K562 (cell line): ENCODE data around the gene ST7. TPM values are rescaled to one million over a fixed set of nuclear protein-coding genes. Genes with fewer than 3 reads are reported as not detected.

Source experiments
- ATAC-seq: fragments of 200-7000 bp; cut with Tn5 transposase; 3 replicates; pipeline ENCODE4 v1.9.1; 2020; ENCODE audit warnings: moderate library complexity
- BruUV-seq: library from RNA; stranded (reverse); fragments of 400-500 nt; replicated peaks from 2 replicates; lab custom pipeline; 2021; lab: Mats Ljungman, UMichigan
- CTCF ChIA-PET: fragments of 300-600 bp; formaldehyde crosslinking; extraction: SDS; loops from one replicate; lab custom pipeline; 2021; ENCODE audit warnings: low intra/inter-chr PET ratio; lab: Yijun Ruan, JAX
- POLR2A ChIA-PET: fragments of 300-600, 350-650 bp; sonication (Branson Sonifier 250); formaldehyde crosslinking; extraction: SDS; loops from one replicate; lab custom pipeline; 2021; ENCODE audit warnings: antibody characterized with exemption, inconsistent platforms; lab: Yijun Ruan, JAX
- DNase-seq, 4 experiments: peaks; one replicate each; pipeline versions ENCODE4 v3.0.0 to v3.0.0-alpha.2; 2011 to 2018; ENCODE audit warnings: low spot score in 3 of 4, mixed read lengths in 3 of 4; ENCODE audit errors: extremely low read depth in 1 of 4
- FAIRE-seq: peaks from 2 replicates; lab custom pipeline; 2011; peaks lifted over from hg19 to GRCh38; lab: Jason Lieb, UNC
- H2AFZ ChIP-seq: 2 replicates; pipeline ENCODE4 v1.6.0; 2011; ENCODE audit warnings: low read depth, low read length, control low read depth, inconsistent platforms
- H3K27ac ChIP-seq: fragments of 200-600 bp; 3 replicates; pipeline ENCODE4 v1.8.0; 2011; ENCODE audit warnings: low read depth, mild to moderate bottlenecking, control low read depth, inconsistent platforms, low read length, moderate library complexity, mixed read lengths; ENCODE audit errors: extremely low read depth
- H3K27me3 ChIP-seq, 2 experiments: fragments of 300-600 bp in 1 of 2; 2 replicates in 1 of 2; 3 replicates in 1 of 2; pipeline versions ENCODE4 v1.6.0 to v1.8.0; 2011; ENCODE audit warnings: inconsistent platforms in 2 of 2, low read length in 2 of 2, mild to moderate bottlenecking in 1 of 2, mixed read lengths in 1 of 2, moderate library complexity in 1 of 2; ENCODE audit not compliant: control insufficient read depth in 2 of 2, insufficient read depth in 2 of 2
- H3K36me3 ChIP-seq: fragments of 300-600 bp; 3 replicates; pipeline ENCODE4 v1.8.0; 2011; ENCODE audit warnings: mild to moderate bottlenecking, low read length, inconsistent platforms; ENCODE audit not compliant: control insufficient read depth, insufficient read depth
- H3K4me1 ChIP-seq, 2 experiments: fragments of 200-600 bp in 1 of 2; replicated peaks in 1 of 2; 2 replicates in 1 of 2; 3 replicates in 1 of 2; pipeline versions ENCODE4 v1.5.1 to v1.8.0; 2011; ENCODE audit warnings: inconsistent platforms in 2 of 2, low read length in 2 of 2, mild to moderate bottlenecking in 1 of 2, mixed read lengths in 1 of 2, moderate library complexity in 1 of 2; ENCODE audit not compliant: control insufficient read depth in 2 of 2, insufficient read depth in 2 of 2
- H3K4me2 ChIP-seq: 2 replicates; pipeline ENCODE4 v1.6.1; 2011; ENCODE audit warnings: low read length, control low read depth, inconsistent platforms, mixed read lengths; ENCODE audit not compliant: insufficient read depth
- H3K4me3 ChIP-seq: fragments of 200-600 bp; sonication (generic), shearing (Covaris generic); 2 replicates; pipeline ENCODE4 v1.5.1; 2016; ENCODE audit warnings: control low read depth, inconsistent platforms
- H3K79me2 ChIP-seq: fragments of 200-600 bp; 3 replicates; pipeline ENCODE4 v1.8.0; 2011; ENCODE audit warnings: low read length, inconsistent platforms; ENCODE audit not compliant: control insufficient read depth, insufficient read depth
- H3K9ac ChIP-seq, 2 experiments: 2 replicates each; pipeline versions ENCODE4 v1.6.0 to v1.6.1; 2011; ENCODE audit warnings: low read depth in 2 of 2, low read length in 2 of 2, control low read depth in 1 of 2, inconsistent platforms in 1 of 2, mild to moderate bottlenecking in 1 of 2, mixed read lengths in 1 of 2; ENCODE audit not compliant: insufficient read depth in 1 of 2
- H3K9me1 ChIP-seq: one replicate; pipeline ENCODE4 v1.6.0; 2011; ENCODE audit warnings: inconsistent platforms, mild to moderate bottlenecking, low read length, moderate library complexity; ENCODE audit not compliant: control insufficient read depth, insufficient read depth
- H3K9me3 ChIP-seq: replicated peaks from 2 replicates; pipeline ENCODE4 v1.5.1; 2011; ENCODE audit warnings: low read depth, low read length, inconsistent platforms; ENCODE audit not compliant: control insufficient read depth, insufficient read depth
- H4K20me1 ChIP-seq: replicated peaks from 2 replicates; pipeline ENCODE4 v1.6.1; 2011; ENCODE audit warnings: low read length, inconsistent platforms, mixed read lengths; ENCODE audit not compliant: control insufficient read depth, insufficient read depth
- CREB3L1 ChIP-seq: fragments of 450-650 bp; IDR thresholded peaks from 2 replicates; pipeline ENCODE4 v1.6.1; 2014; ENCODE audit warnings: low read depth, mild to moderate bottlenecking, moderate library complexity, borderline replicate concordance
- IRF2 ChIP-seq: sonication (generic); formaldehyde crosslinking; IDR thresholded peaks from 2 replicates; pipeline ENCODE4 v1.8.1; 2022; ENCODE audit warnings: mild to moderate bottlenecking, missing genetic modification reagents
- NR2C2 ChIP-seq, 2 experiments: fragments of 200-800 bp in 1 of 2; sonication (Bioruptor generic) in 1 of 2; sonication (generic) in 1 of 2; formaldehyde crosslinking in 1 of 2; IDR thresholded peaks; 2 replicates each; pipeline versions ENCODE4 v1.6.1 to v1.8.0; 2016 to 2022; ENCODE audit warnings: mild to moderate bottlenecking in 1 of 2, missing compliant biosample characterization in 1 of 2, missing genetic modification characterization in 1 of 2, missing genetic modification reagents in 1 of 2
- PHTF2 ChIP-seq: fragments of 250-450 bp; sonication (Bioruptor Pico); IDR thresholded peaks from 2 replicates; pipeline ENCODE4 v1.5.0; 2021; ENCODE audit warnings: mild to moderate bottlenecking
- RFX7 ChIP-seq: fragments of 250-450 bp; sonication (Bioruptor Pico); IDR thresholded peaks from 2 replicates; pipeline ENCODE4 v1.5.1; 2021; ENCODE audit warnings: mild to moderate bottlenecking
- SOX6 ChIP-seq: fragments of 450-650 bp; IDR thresholded peaks from 2 replicates; pipeline ENCODE4 v1.6.1; 2014; ENCODE audit warnings: mild to moderate bottlenecking
- WHSC1 ChIP-seq: IDR thresholded peaks from one replicate; pipeline ENCODE4 v1.6.1; 2012; ENCODE audit warnings: low read length, control low read depth, inconsistent platforms
- ZNF766 ChIP-seq: fragments of 200-800 bp; sonication (Bioruptor generic); conservative IDR thresholded peaks from 2 replicates; pipeline ENCODE4 v1.6.1; 2016; ENCODE audit warnings: missing genetic modification characterization, missing compliant biosample characterization
- WGBS: fragments of 100-300 bp; shearing (Covaris generic); methylation state at CpG from one replicate; pipeline ENCODE4 v1.1.6; 2016; ENCODE audit warnings: low coverage, mixed read lengths; ENCODE audit not compliant: insufficient coverage; ENCODE audit errors: missing lambda C conversion rate; 5-methylcytosine and 5-hydroxymethylcytosine counted together
- in situ Hi-C: fragments of 300-500 bp; cut with MboI; formaldehyde crosslinking; loops from 4 replicates; pipeline ENCODE4 v1.15.0; 2018; ENCODE audit warnings: inconsistent platforms, mixed read lengths
- intact Hi-C: fragments of 100-400 bp; cut with micrococcal nuclease; formaldehyde crosslinking; loops from 2 replicates; pipeline ENCODE4 v1.14.2; 2022
- polyA plus RNA-seq, 8 experiments: library from polyadenylated mRNA; depleted of rRNA in 4 of 8; stranded (reverse) in 5 of 8; unstranded in 3 of 8; fragments of >200 nt; fragmentation: Nextera tagmentation in 2 of 8; fragmentation: Illumina TruSeq in 1 of 8; extraction: Ambion mirVana in 2 of 8; extraction: Trizol in 1 of 8; gene quantifications; 2 replicates each; pipeline versions ENCODE4 v1.2.1 to v1.2.3, GENCODE V29; 2011 to 2014; ENCODE audit warnings: inconsistent platforms in 1 of 8, missing spikeins in 1 of 8
- total RNA-seq, 7 experiments: library from RNA; depleted of rRNA in 6 of 7; stranded (reverse); fragments of >200 nt in 6 of 7; fragmentation: Illumina TruSeq in 2 of 7; extraction: Trizol in 2 of 7; gene quantifications; 2 replicates each; pipeline versions ENCODE4 v1.2.1 to v1.2.3, GENCODE V29; 2011 to 2021; ENCODE audit warnings: low replicate concordance in 1 of 7

The ST7 gene
- total and polyA plus RNA-seq, 9 of the 15 experiments (the other 6 are each of a cell fraction or from before 2014, with no cell fraction given): 23.9 to 56.3 (median 36.9) TPM

DNA sequence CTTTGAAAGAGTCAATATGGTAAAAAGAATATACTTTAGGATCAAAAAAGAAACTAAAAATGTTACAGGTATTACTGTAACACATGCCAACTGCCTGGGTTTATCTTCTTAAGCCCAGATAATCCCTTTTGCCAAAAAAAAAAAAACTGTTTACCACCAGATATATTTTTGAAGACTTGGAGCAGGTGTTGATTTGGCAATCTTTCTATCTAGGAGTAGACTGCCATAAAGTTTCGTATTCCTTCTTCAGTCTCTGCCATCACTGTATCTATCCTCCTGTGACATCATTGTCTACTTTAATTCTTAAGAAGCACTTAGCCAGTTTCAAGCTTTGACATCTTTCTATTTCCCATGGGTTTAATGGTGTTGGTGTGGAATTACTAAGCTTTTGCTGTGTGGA lies 161.0 kb downstream of the ST7 start:
- in situ Hi-C loops (loop anchor here (10.0 kb wide), 1 partner anchor 109 kb away; no protein-coding TSS in a partner anchor), intact Hi-C loops (no loop called here)
- WGBS: 62% methylated on average over 1 of the region's 1 CpG
- Histone ChIP-seq H3K27ac (no peak overlapping the region), H3K9ac (no peak overlapping the region), H2AFZ (no peak overlapping the region), H3K4me1 (peaks cover 0 to 4% of the 10 kb centered on the region in 2 experiments; a peak in 2 of 5 replicates), H3K79me2 (no peaks in the 10 kb centered on the region; the same call in 2 of the 3 replicates), H4K20me1 (peaks cover 5% of the 10 kb centered on the region; the same call in 1 of the 2 replicates), H3K9me3 (no peaks in the 10 kb centered on the region), H3K4me3 (no peak overlapping the region), H3K4me2 (no peak overlapping the region), H3K36me3 (peaks cover 7% of the 10 kb centered on the region; the same call in 1 of the 3 replicates), H3K9me1 (no peaks in the 10 kb centered on the region), H3K27me3 (no peaks in the 10 kb centered on the region)
- CTCF ChIA-PET: interaction anchor here (1.8 kb wide), 1 partner anchor 126 kb away, joined by 6 read pairs; no protein-coding TSS in a partner anchor
- DNase-seq: no peak
- no peak for ATAC-seq
- POLR2A ChIA-PET: interaction anchor here (0.6 to 2.3 kb wide), 6 partner anchors 10 to 164 kb away, joined by 3 to 14 read pairs (median 3); no protein-coding TSS in a partner anchor
- no peak for TF ChIP-seq NR2C2 (CRISPR knock-in tag; IDR thresholded peaks at IDR 0.05)
- no peak for TF ChIP-seq NR2C2 (tag; IDR thresholded peaks at IDR 0.05)
- no peak for TF ChIP-seq ZNF766 (CRISPR knock-in tag)
- TF ChIP-seq PHTF2 (CRISPR knock-in tag): no peak
- no peak for TF ChIP-seq IRF2
- no peak for TF ChIP-seq RFX7
- no peak for TF ChIP-seq CREB3L1
- TF ChIP-seq SOX6: no peak
- TF ChIP-seq WHSC1: no peak
- BruUV-seq: no TSS peak
- no peak for FAIRE-seq
